ENCODE data around the gene VWCE.

The VWCE gene

GRCh38 chr11:61333550-61334433, 38.7 kb upstream of the VWCE start:
- peaks cover 12% of the 10 kb centered on the region for H3K36me3 Mint-ChIP-seq
- peaks cover 54% of the 10 kb centered on the region for H3K4me1 Mint-ChIP-seq
- peak overlapping the region; percentile 94 for H3K4me3 Mint-ChIP-seq
- H3K27me3 Mint-ChIP-seq, result no peaks in the 10 kb centered on the region
- peak overlapping the region; percentile 98 for H3K27ac Mint-ChIP-seq
- H3K9me3 Mint-ChIP-seq, result no peaks in the 10 kb centered on the region

GRCh38 chr11:61332797-61333549, 37.9 kb upstream of the VWCE start, which contains the start of the genes DDB1 and TKFC:
Gene DDB1 (minus strand): TSS chr11:61333105. CDS start chr11:61332968, 137 bp downstream.
Gene TKFC (plus strand): TSS chr11:61333228. CDS start chr11:61334729, 1,501 bp downstream.
- Mint-ChIP-seq H3K4me3 (peak within 1 kb of the TSS; percentile 94), H3K4me1 (peaks cover 59% of the 10 kb centered on the region), H3K36me3 (peaks cover 14% of the 10 kb centered on the region), H3K27me3 (no peaks in the 10 kb centered on the region), H3K9me3 (no peaks in the 10 kb centered on the region), H3K27ac (peak within 1 kb of the TSS; percentile 98)

- Mint-ChIP-seq H3K4me3 (peak overlapping the region; percentile 94), H3K27ac (peak overlapping the region; percentile 3), H3K36me3 (peaks cover 17% of the 10 kb centered on the region), H3K9me3 (no peaks in the 10 kb centered on the region), H3K27me3 (no peaks in the 10 kb centered on the region), H3K4me1 (peaks cover 65% of the 10 kb centered on the region)
These were observed 37.2 kb upstream of the VWCE start for GRCh38 chr11:61332281-61332796.

- Mint-ChIP-seq H3K36me3 (peaks cover 17% of the 10 kb centered on the region), H3K9me3 (no peaks in the 10 kb centered on the region), H3K4me3 (peak overlapping the region; percentile 94), H3K4me1 (peaks cover 61% of the 10 kb centered on the region), H3K27ac (peak overlapping the region; percentile 3), H3K27me3 (no peaks in the 10 kb centered on the region)
These were observed 36.5 kb upstream of the VWCE start for GRCh38 chr11:61331651-61332050.

GRCh38 chr11:61329871-61330270, 34.8 kb upstream of the VWCE start:
- H3K27me3 Mint-ChIP-seq, result no peaks in the 10 kb centered on the region
- no peak overlapping the region for H3K27ac Mint-ChIP-seq
- peaks cover 23% of the 10 kb centered on the region for H3K36me3 Mint-ChIP-seq
- no peaks in the 10 kb centered on the region for H3K9me3 Mint-ChIP-seq
- H3K4me1 Mint-ChIP-seq, result peaks cover 55% of the 10 kb centered on the region
- peak overlapping the region; percentile 63 for H3K4me3 Mint-ChIP-seq

GRCh38 chr11:61328351-61328750, 33.2 kb upstream of the VWCE start:
- H3K9me3 Mint-ChIP-seq, result no peaks in the 10 kb centered on the region
- H3K4me1 Mint-ChIP-seq, result peaks cover 45% of the 10 kb centered on the region
- H3K27ac Mint-ChIP-seq, result no peak overlapping the region
- no peaks in the 10 kb centered on the region for H3K27me3 Mint-ChIP-seq
- H3K4me3 Mint-ChIP-seq, result no peak overlapping the region
- H3K36me3 Mint-ChIP-seq, result peaks cover 30% of the 10 kb centered on the region

GRCh38 chr11:61327669-61328071, 32.6 kb upstream of the VWCE start:
- H3K4me1 Mint-ChIP-seq, result peaks cover 45% of the 10 kb centered on the region
- peaks cover 33% of the 10 kb centered on the region for H3K36me3 Mint-ChIP-seq
- H3K9me3 Mint-ChIP-seq, result no peaks in the 10 kb centered on the region
- H3K27ac Mint-ChIP-seq, result no peak overlapping the region
- no peak overlapping the region for H3K4me3 Mint-ChIP-seq
- no peaks in the 10 kb centered on the region for H3K27me3 Mint-ChIP-seq

- H3K27me3 Mint-ChIP-seq, result no peaks in the 10 kb centered on the region
- peaks cover 29% of the 10 kb centered on the region for H3K4me1 Mint-ChIP-seq
- H3K9me3 Mint-ChIP-seq, result no peaks in the 10 kb centered on the region
- H3K36me3 Mint-ChIP-seq, result peaks cover 37% of the 10 kb centered on the region
- H3K4me3 Mint-ChIP-seq, result no peak overlapping the region
- no peak overlapping the region for H3K27ac Mint-ChIP-seq
These were observed 30.7 kb upstream of the VWCE start for GRCh38 chr11:61325649-61326414.

- no peaks in the 10 kb centered on the region for H3K9me3 Mint-ChIP-seq
- H3K4me3 Mint-ChIP-seq, result no peak overlapping the region
- no peaks in the 10 kb centered on the region for H3K27me3 Mint-ChIP-seq
- peak overlapping the region; percentile 81 for H3K27ac Mint-ChIP-seq
- peaks cover 12% of the 10 kb centered on the region for H3K36me3 Mint-ChIP-seq
- no peaks in the 10 kb centered on the region for H3K4me1 Mint-ChIP-seq
These were observed 20.1 kb upstream of the VWCE start for GRCh38 chr11:61315260-61315659.

- H3K36me3 Mint-ChIP-seq, result peaks cover 7% of the 10 kb centered on the region
- H3K27ac Mint-ChIP-seq, result no peak overlapping the region
- no peaks in the 10 kb centered on the region for H3K27me3 Mint-ChIP-seq
- no peaks in the 10 kb centered on the region for H3K9me3 Mint-ChIP-seq
- no peak overlapping the region for H3K4me3 Mint-ChIP-seq
- no peaks in the 10 kb centered on the region for H3K4me1 Mint-ChIP-seq
These were observed 15.6 kb upstream of the VWCE start for GRCh38 chr11:61310749-61311148.

- no peaks in the 10 kb centered on the region for H3K27me3 Mint-ChIP-seq
- H3K27ac Mint-ChIP-seq, result no peak overlapping the region
- H3K4me3 Mint-ChIP-seq, result no peak overlapping the region
- peaks cover 5% of the 10 kb centered on the region for H3K36me3 Mint-ChIP-seq
- no peaks in the 10 kb centered on the region for H3K4me1 Mint-ChIP-seq
- no peaks in the 10 kb centered on the region for H3K9me3 Mint-ChIP-seq
These were observed 14.6 kb upstream of the VWCE start for GRCh38 chr11:61309739-61310138.

- Mint-ChIP-seq H3K4me3 (no peak overlapping the region), H3K27ac (no peak overlapping the region), H3K36me3 (peaks cover 7% of the 10 kb centered on the region), H3K4me1 (no peaks in the 10 kb centered on the region), H3K9me3 (no peaks in the 10 kb centered on the region), H3K27me3 (no peaks in the 10 kb centered on the region)
These were observed 14.0 kb upstream of the VWCE start for GRCh38 chr11:61309141-61309540.

- peaks cover 4% of the 10 kb centered on the region for H3K36me3 Mint-ChIP-seq
- H3K27me3 Mint-ChIP-seq, result no peaks in the 10 kb centered on the region
- no peak overlapping the region for H3K27ac Mint-ChIP-seq
- H3K4me1 Mint-ChIP-seq, result no peaks in the 10 kb centered on the region
- no peak overlapping the region for H3K4me3 Mint-ChIP-seq
- no peaks in the 10 kb centered on the region for H3K9me3 Mint-ChIP-seq
These were observed 12.2 kb upstream of the VWCE start for GRCh38 chr11:61307354-61307753.

GRCh38 chr11:61306221-61306620, 11.1 kb upstream of the VWCE start:
- no peak overlapping the region for H3K4me3 Mint-ChIP-seq
- H3K36me3 Mint-ChIP-seq, result peaks cover 6% of the 10 kb centered on the region
- H3K27me3 Mint-ChIP-seq, result no peaks in the 10 kb centered on the region
- H3K4me1 Mint-ChIP-seq, result no peaks in the 10 kb centered on the region
- no peaks in the 10 kb centered on the region for H3K9me3 Mint-ChIP-seq
- H3K27ac Mint-ChIP-seq, result no peak overlapping the region

GRCh38 chr11:61305417-61305816, 10.3 kb upstream of the VWCE start:
- Mint-ChIP-seq H3K36me3 (peaks cover 11% of the 10 kb centered on the region), H3K27ac (no peak overlapping the region), H3K27me3 (no peaks in the 10 kb centered on the region), H3K4me3 (no peak overlapping the region), H3K9me3 (no peaks in the 10 kb centered on the region), H3K4me1 (peaks cover under 1% of the 10 kb centered on the region)
